ENCODE results near the gene KRT12.

DNA sequence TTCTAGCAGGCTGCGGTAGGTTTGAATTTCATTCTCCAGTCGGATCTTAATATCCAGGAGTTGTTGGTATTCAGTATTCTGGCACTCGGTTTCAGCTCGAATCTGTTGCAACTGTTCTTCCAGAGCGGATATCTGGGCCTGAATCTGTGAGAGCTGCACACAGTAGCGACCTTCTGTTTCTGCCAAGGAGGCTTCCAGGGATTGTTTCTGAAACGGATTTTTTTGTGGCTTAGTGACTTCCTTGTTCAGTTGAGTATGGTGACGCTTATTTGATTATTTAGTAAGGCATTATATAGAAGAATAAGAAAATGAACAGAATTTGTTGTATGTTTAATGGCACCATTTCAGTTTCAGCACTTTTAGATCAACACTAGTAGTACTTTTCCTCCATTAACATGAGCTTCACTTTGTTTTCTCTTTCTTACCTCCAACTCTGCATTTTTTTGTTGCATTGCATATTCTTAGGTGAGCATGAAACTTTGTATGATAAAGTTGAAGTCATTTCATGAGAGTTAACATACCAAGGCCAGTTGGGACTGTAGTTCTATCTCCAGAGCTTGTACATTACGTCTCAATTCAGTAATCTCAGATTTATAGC lies 47.4 kb downstream of the KRT12 start:
- TF ChIP-seq CTCF (IDR thresholded peaks at IDR 0.05) (no peak), POLR2A (IDR thresholded peaks at IDR 0.05) (no peak), EP300 (IDR thresholded peaks at IDR 0.05) (no peak)

Data from ovary (tissue), 3 donors.